Activated CD4-positive, CD25-positive, alpha-beta regulatory T cell treated with anti-CD3 and anti-CD28 coated beads, Interleukin-2, amount 50 U/mL, for 24 hours (primary cell): ENCODE measurements around the gene GPR137C.

ENCODE experiments used
- ATAC-seq, 2 donors: fragments of 150-1000 bp; cut with Tn5 transposase; one replicate each; pipeline ENCODE4 v1.10.0; 2021; ENCODE audit warnings: mild to moderate bottlenecking in 1 of 2, moderate library complexity in 1 of 2

The GPR137C gene

GRCh38 chr14:52683985-52684520 is 131.4 kb downstream of the GPR137C start:
- ATAC-seq = no peak

GRCh38 chr14:52686176-52686575 is 133.5 kb downstream of the GPR137C start:
- no peak for ATAC-seq
